ELR (cell line): Measurements from ENCODE around the gene AKAIN1.

Experiments used
- DNase-seq: peaks from one replicate; pipeline ENCODE4 v3.0.0-alpha.2; 2015; ENCODE audit warnings: low read depth

The AKAIN1 gene

DNA sequence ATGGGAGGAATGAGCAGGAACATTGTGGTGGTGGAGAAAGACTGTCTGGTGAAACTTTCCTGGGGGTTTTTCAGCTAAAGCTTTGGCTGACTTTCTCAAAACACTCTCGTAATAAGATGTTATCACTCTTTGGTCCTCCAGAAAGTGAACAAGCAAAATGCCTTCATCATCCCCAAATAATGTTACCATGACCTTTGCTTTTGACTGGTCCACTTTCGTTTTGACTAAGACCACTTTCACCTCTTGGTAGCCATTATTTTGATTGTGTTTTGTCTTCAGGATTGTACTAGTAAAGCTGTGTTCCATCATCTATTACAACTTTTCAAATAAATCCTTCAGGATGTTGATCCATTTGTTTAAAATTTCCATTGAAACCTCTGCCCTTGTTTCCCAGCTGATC is 103.2 kb downstream of the AKAIN1 start:
- DNase-seq: no peak
